ENCODE data around the gene RCN2.
"Not testable (repeated sequence)": the region's sequence is repeated elsewhere in the genome, so short reads cannot be mapped to it uniquely, and the experiment has no call there.

Gene RCN2, protein sequence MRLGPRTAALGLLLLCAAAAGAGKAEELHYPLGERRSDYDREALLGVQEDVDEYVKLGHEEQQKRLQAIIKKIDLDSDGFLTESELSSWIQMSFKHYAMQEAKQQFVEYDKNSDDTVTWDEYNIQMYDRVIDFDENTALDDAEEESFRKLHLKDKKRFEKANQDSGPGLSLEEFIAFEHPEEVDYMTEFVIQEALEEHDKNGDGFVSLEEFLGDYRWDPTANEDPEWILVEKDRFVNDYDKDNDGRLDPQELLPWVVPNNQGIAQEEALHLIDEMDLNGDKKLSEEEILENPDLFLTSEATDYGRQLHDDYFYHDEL

DNA sequence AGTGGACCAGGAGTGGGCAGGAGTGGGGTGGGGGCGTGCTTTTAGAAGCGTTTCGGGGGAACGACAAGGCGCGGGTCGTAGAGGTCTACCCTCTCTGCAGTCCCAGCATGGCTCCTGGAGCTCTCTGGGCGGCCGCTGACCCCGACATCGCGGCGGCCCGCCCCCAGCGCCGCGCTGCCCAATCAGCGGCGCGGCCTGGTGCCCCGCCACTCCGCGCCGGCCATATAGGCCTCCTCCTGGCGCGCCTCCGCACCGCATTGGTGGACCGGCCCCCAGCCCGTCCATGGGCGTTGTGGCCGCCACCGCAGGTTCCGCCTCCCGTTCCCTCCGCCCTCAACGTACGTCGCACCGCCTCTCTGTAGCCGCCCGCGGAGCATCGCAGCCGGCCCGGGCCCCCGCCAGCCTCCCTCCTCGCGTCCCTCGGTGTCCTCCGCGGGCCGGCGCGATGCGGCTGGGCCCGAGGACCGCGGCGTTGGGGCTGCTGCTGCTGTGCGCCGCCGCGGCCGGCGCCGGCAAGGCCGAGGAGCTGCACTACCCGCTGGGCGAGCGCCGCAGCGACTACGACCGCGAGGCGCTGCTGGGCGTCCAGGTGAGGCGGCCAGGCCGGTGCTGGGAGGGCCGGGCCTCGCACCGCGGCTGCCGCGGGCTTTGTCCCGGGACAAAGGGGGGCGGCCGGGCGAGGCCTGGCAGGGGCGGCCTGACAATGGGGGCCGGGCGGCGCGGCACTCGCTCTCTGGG is at the start of gene RCN2:
TSS of gene RCN2 (plus strand) at position 353 of the 738 bp plus-strand sequence. CDS start at position 446, 93 bp downstream.
- TF ChIP-seq, protein P1, sequence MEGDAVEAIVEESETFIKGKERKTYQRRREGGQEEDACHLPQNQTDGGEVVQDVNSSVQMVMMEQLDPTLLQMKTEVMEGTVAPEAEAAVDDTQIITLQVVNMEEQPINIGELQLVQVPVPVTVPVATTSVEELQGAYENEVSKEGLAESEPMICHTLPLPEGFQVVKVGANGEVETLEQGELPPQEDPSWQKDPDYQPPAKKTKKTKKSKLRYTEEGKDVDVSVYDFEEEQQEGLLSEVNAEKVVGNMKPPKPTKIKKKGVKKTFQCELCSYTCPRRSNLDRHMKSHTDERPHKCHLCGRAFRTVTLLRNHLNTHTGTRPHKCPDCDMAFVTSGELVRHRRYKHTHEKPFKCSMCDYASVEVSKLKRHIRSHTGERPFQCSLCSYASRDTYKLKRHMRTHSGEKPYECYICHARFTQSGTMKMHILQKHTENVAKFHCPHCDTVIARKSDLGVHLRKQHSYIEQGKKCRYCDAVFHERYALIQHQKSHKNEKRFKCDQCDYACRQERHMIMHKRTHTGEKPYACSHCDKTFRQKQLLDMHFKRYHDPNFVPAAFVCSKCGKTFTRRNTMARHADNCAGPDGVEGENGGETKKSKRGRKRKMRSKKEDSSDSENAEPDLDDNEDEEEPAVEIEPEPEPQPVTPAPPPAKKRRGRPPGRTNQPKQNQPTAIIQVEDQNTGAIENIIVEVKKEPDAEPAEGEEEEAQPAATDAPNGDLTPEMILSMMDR (IDR thresholded peaks at IDR 0.05), result no peak
- peak; percentile 95 for DNase-seq (ENCODE audit: low spot score)
- Histone ChIP-seq H3K4me3 (peak within 1 kb of the TSS; percentile 83), H3K27ac (peak within 1 kb of the TSS; percentile 77 to 83)

- TF ChIP-seq, protein P1 (IDR thresholded peaks at IDR 0.05), result no peak
- no peak for DNase-seq (ENCODE audit: low spot score)
Measured at GRCh38 chr15:76885212-76885611, 46.3 kb upstream of the RCN2 start.

DNA sequence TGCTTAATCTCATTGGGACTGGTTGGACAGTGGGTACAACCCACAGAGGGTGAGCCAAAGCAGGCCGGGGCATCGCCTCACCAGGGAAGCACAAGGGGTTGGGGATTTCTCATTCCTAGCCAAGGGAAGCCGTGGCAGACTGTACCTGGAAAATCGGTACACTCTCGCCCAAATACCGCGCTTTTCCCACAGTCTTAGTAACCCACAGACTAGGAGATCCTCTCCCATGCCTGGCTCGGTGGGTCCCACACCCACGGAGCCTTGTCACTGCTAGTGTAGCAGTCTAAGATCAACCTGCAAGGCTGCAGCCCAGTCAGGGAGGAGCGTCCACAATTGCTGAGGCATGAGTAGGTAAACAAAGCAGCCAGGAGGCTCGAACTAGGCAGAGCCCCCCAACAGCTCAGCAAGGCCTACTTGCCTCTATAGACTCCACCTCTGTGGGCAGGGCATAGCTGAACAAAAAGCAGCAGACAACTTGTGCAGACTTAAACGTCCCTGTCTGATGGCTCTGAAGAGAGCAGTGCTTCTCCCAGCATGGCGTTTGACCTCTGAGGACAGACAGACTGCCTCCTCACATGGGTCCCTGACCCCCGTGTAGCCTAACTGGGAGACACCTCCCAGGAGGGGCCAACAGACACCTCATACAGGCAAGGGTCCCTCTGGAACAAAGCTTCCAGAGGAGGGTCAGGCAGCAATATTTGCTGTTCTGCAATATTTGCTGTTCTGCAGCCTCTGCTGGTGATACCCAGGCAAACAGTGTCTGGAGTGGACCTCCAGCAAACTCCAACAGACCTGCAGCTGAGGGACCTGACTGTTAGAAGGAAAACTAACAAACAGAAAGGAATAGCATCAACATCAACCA is 44.0 kb upstream of the RCN2 start:
- not testable (repeated sequence) for DNase-seq (ENCODE audit: low spot score); H3K27ac ChIP-seq; H3K4me3 ChIP-seq

More at GRCh38 chr15:76885212-76885611, 46.3 kb upstream of the RCN2 start:
- Histone ChIP-seq H3K27ac (no peak overlapping the region), H3K4me3 (no peak overlapping the region)

DNA sequence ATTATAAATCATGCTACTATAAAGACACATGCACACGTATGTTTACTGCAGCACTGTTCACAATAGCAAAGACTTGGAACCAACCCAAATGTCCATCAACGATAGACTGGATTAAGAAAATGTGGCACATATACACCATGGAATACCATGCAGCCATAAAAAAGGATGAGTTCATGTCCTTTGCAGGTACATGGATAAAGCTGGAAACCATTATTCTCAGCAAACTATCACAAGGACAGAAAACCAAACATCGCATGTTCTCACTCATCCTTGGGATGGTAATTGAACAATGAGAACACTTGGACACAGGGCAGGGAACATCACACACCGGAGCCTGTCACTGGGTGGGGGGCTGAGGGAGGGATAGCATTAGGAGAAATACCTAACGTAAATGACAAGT is 38.7 kb upstream of the RCN2 start:
- not testable (repeated sequence) for H3K27ac ChIP-seq; DNase-seq (ENCODE audit: low spot score); H3K4me3 ChIP-seq

- TF ChIP-seq, protein P1 (IDR thresholded peaks at IDR 0.05), result no peak
- no peak overlapping the region for H3K4me3 ChIP-seq
- no peak for DNase-seq (ENCODE audit: low spot score)
- H3K27ac ChIP-seq, result no peak overlapping the region
Measured at GRCh38 chr15:76894174-76894573, 37.4 kb upstream of the RCN2 start.

DNA sequence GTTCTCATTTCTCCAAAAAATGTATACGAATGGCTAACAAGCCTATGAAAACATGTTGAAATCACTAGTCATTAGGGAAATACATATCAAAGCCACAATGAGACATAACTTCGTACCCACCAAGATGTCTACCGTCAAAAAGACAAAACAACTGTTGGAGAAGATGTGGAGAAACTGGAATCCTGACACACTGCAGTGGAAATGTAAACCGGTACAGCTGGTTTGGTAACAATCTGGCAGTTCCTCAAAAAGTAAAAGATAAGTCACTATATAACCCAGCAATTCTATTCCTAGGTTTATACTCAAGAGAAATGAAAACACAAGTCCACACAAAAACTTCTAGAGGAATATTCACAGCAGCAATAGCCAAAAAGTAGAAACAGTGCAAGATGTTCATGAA is 33.4 kb upstream of the RCN2 start:
- no peak for DNase-seq (ENCODE audit: low spot score)

DNA sequence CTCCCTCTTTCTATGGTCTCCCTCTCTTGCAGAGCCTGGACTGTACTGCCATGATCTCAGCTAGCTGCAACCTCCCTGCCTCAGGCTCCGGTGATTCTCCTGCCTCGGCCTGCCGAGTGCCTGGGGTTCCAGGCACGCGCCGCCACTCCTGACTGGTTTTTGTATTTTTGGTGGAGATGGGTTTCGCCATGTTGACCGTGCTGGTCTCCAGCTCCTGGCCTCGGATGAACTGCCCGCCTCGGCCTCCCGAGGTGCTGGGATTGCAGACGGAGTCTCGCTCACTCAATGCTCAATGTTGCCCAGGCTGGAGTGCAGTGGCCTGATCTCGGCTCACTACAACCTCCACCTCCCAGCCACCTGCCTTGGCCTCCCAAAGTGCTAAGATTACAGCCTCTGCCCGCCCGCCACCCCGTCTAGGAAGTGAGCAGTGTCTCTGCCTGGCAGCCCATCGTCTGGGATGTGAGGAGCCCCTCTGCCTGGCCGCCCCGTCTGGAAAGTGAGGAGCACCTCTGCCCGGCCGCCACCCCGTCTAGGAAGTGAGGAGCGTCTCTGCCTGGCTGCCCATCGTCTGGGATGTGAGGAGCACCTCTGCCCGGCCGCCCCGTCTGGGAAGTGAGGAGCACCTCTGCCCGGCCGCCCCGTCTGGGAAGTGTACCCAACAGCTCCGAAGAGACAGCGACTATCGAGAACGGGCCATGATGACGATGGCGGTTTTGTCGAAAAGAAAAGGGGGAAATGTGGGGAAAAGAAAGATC is 32.2 kb upstream of the RCN2 start:
- H3K27ac ChIP-seq; DNase-seq (ENCODE audit: low spot score); H3K4me3 ChIP-seq: not testable (repeated sequence)

More for the DNA sequence above, 33.4 kb upstream of the RCN2 start:
- H3K4me3 ChIP-seq, result no peak overlapping the region
- TF ChIP-seq, protein P1 (IDR thresholded peaks at IDR 0.05), result no peak
- H3K27ac ChIP-seq, result no peak overlapping the region

DNA sequence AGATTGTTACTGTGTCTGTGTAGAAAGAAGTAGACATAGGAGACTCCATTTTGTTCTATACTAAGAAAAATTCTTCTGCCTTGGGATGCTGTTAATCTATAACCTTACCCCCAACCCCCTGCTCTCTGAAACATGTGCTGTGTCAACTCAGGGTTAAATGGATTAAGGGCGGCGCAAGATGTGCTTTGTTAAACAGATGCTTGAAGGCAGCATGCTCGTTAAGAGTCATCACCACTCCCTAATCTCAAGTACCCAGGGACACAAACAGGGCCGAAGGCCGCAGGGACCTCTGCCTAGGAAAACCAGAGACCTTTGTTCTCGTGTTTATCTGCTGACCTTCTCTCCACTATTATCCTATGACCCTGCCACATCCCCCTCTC is 31.6 kb upstream of the RCN2 start:
- not testable (repeated sequence) for DNase-seq (ENCODE audit: low spot score); H3K4me3 ChIP-seq; H3K27ac ChIP-seq
